ENCODE data around the gene DHX58. TPM values are rescaled to one million over a fixed set of nuclear protein-coding genes. Genes with fewer than 3 reads are reported as not detected.

The DHX58 gene
- total and polyA plus RNA-seq, 2 donors (not counting 1 experiment from before 2014, with no cell fraction given): 39.7 to 57.6 TPM

DNA sequence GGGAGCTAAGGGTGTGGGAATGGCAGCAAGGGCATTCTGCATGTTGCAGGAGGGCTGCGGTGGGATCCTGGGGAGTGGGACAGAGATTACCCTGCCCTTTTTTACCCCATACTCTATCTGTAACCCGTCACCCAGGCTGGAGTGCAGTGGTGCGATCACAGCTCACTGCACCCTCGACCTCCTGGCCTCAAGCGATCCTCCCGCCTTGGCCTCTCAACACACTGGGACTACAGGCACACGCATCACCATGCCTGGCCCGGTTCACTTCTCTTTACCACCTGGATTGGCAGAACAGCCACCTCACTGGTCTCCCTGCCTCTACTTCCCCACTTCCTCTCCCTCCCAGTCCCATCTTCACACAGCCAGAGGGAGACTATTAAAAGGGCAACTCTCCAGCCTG is 23.8 kb downstream of the DHX58 start:
- POLR2A ChIA-PET: no interaction called here
- CTCF ChIA-PET: interaction anchor here (1.0 to 1.6 kb wide), 2 partner anchors 21 to 125 kb away, joined by 4 to 6 read pairs; no protein-coding TSS in a partner anchor
- peaks cover 17% of the 10 kb centered on the region for H3K27me3 Mint-ChIP-seq

More for the DNA sequence above, 23.8 kb downstream of the DHX58 start:
- Histone ChIP-seq H3K79me2 (ENCODE audit: control insufficient read depth, insufficient read depth, low read length) (no peaks in the 10 kb centered on the region), H3K4me2 (replicated peaks; ENCODE audit: low read depth, low read length, poor library complexity, severe bottlenecking) (no peak overlapping the region), H4K20me1 (ENCODE audit: control insufficient read depth, insufficient read depth, low read length, poor library complexity, severe bottlenecking) (no peaks in the 10 kb centered on the region), H3K27me3 (replicated peaks in 1 of 4; ENCODE audit: control extremely low read depth in 1 of 4, control insufficient read depth in 3 of 4, insufficient read depth in 4 of 4, low read length in 3 of 4) (peaks cover 0 to 2% (median 0%) of the 10 kb centered on the region in 4 experiments), H3K36me3 (replicated peaks in 1 of 2; ENCODE audit: control extremely low read depth in 1 of 2, control insufficient read depth in 1 of 2, extremely low read depth in 1 of 2, insufficient read depth in 2 of 2, low read length in 1 of 2) (no peaks in the 10 kb centered on the region), H3K9ac (ENCODE audit: low read length) (no peak overlapping the region), H3K9me3 (ENCODE audit: control extremely low read depth in 1 of 3, control insufficient read depth in 2 of 3, insufficient read depth in 1 of 3, low read length in 2 of 3) (no peaks in the 10 kb centered on the region), H3K4me1 (ENCODE audit: control insufficient read depth in 2 of 2, insufficient read depth in 2 of 2, low read length in 2 of 2) (no peaks in the 10 kb centered on the region), H3K4me3 (ENCODE audit: control extremely low read depth in 1 of 5, extremely low read depth in 1 of 5, insufficient read depth in 1 of 5, low read depth in 2 of 5, low read length in 4 of 5) (no peak overlapping the region), H3K27ac (ENCODE audit: low read length in 2 of 2) (no peak overlapping the region), H2AFZ (ENCODE audit: insufficient read depth, low read depth, low read length, poor library complexity, severe bottlenecking) (no peak overlapping the region)
- WGBS (ENCODE audit: insufficient coverage): 85% methylated on average over 5 of the region's 8 CpGs
- ATAC-seq (ENCODE audit: low read depth) (no peak), DNase-seq (no peak)
- intact Hi-C loops (cut with micrococcal nuclease): no loop called here
- Mint-ChIP-seq H3K4me1 (no peaks in the 10 kb centered on the region), H3K9me3 (ENCODE audit: insufficient read depth) (no peaks in the 10 kb centered on the region), H3K4me3 (no peak overlapping the region), H3K27ac (no peak overlapping the region)
- TF ChIP-seq CTCF (IDR thresholded peaks at IDR 0.05) (no peak), EZH2 (IDR thresholded peaks at IDR 0.05; ENCODE audit: borderline replicate concordance, insufficient read depth, low read depth, low read length, poor library complexity, severe bottlenecking) (no peak)
